OCI-LY3 (cell line): Measurements from ENCODE around the gene NDRG4.

Experiments
- CTCF ChIP-seq: fragments of 200-600, 300-600 bp; sonication (generic); IDR thresholded peaks from 2 replicates; pipeline ENCODE4 v1.5.1; 2014; ENCODE audit warnings: antibody characterized with exemption, low read length, low read depth
- EZH2phosphoT487 ChIP-seq: fragments of 200-600 bp; shearing (Covaris generic); IDR thresholded peaks from 2 replicates; pipeline ENCODE4 v1.6.1; 2018; ENCODE audit warnings: antibody characterized with exemption, mixed run types, low read depth

GRCh38 chr16:58551496-58551895 is 51.6 kb downstream of the NDRG4 start:
- TF ChIP-seq CTCF (no peak), EZH2phosphoT487 (no peak)
